H9 (cell line): ENCODE measurements around the gene CSMD2. TPM values are rescaled to one million over a fixed set of nuclear protein-coding genes. Genes with fewer than 3 reads are reported as not detected.

Experiments
- DNase-seq: peaks from one replicate; pipeline ENCODE4 v3.0.0-alpha.2; 2017
- H2AFZ ChIP-seq: one replicate; pipeline ENCODE4 v1.6.1; 2013; ENCODE audit warnings: mild to moderate bottlenecking, low read length, control low read depth, moderate library complexity
- H2AK5ac ChIP-seq: 2 replicates; pipeline ENCODE4 v1.6.1; 2013; ENCODE audit warnings: low read length, control low read depth, mixed read lengths; ENCODE audit not compliant: insufficient read length
- H2BK120ac ChIP-seq: one replicate; pipeline ENCODE4 v1.6.1; 2013; ENCODE audit warnings: low read depth, mild to moderate bottlenecking, low read length, control low read depth, inconsistent platforms; ENCODE audit not compliant: poor library complexity, severe bottlenecking
- H2BK12ac ChIP-seq: 2 replicates; pipeline ENCODE4 v1.6.1; 2013; ENCODE audit warnings: low read length, control low read depth, mixed read lengths, low read depth; ENCODE audit not compliant: insufficient read length
- H2BK15ac ChIP-seq: 2 replicates; pipeline ENCODE4 v1.6.1; 2013; ENCODE audit warnings: low read depth, low read length, control low read depth
- H2BK20ac ChIP-seq: one replicate; pipeline ENCODE4 v1.6.1; 2013; ENCODE audit warnings: low read depth, mild to moderate bottlenecking, low read length, control low read depth, inconsistent platforms; ENCODE audit not compliant: poor library complexity, severe bottlenecking
- H2BK5ac ChIP-seq: 2 replicates; pipeline ENCODE4 v1.6.1; 2013; ENCODE audit warnings: low read length, control low read depth, mixed read lengths; ENCODE audit not compliant: insufficient read length
- H3K14ac ChIP-seq: 2 replicates; pipeline ENCODE4 v1.6.1; 2013; ENCODE audit warnings: low read length, control low read depth; ENCODE audit not compliant: insufficient read depth
- H3K18ac ChIP-seq: 2 replicates; pipeline ENCODE4 v1.6.1; 2013; ENCODE audit warnings: low read depth, mild to moderate bottlenecking, mixed read lengths, low read length, control low read depth; ENCODE audit not compliant: insufficient read length
- H3K23ac ChIP-seq: 2 replicates; pipeline ENCODE4 v1.6.1; 2013; ENCODE audit warnings: low read length, control low read depth, mixed read lengths, low read depth; ENCODE audit not compliant: insufficient read length
- H3K23me2 ChIP-seq: 2 replicates; pipeline ENCODE4 v1.6.1; 2013; ENCODE audit warnings: low read depth, mild to moderate bottlenecking, mixed read lengths, low read length, control low read depth; ENCODE audit not compliant: insufficient read length, poor library complexity, severe bottlenecking
- H3K27ac ChIP-seq: 2 replicates; pipeline ENCODE4 v1.5.1; 2013; ENCODE audit warnings: low read length, control low read depth, mixed read lengths, low read depth; ENCODE audit not compliant: insufficient read length
- H3K27me3 ChIP-seq: 2 replicates; pipeline ENCODE4 v1.6.1; 2013; ENCODE audit warnings: low read length, control low read depth, inconsistent platforms; ENCODE audit not compliant: insufficient read depth
- H3K4ac ChIP-seq: 2 replicates; pipeline ENCODE4 v1.6.1; 2013; ENCODE audit warnings: low read depth, mild to moderate bottlenecking, control low read depth, inconsistent platforms, low read length, moderate library complexity
- H3K4me1 ChIP-seq: 2 replicates; pipeline ENCODE4 v1.6.1; 2013; ENCODE audit warnings: low read length, control low read depth, inconsistent platforms; ENCODE audit not compliant: insufficient read depth
- H3K4me2 ChIP-seq: 2 replicates; pipeline ENCODE4 v1.6.1; 2013; ENCODE audit warnings: low read length, control low read depth, mixed read lengths; ENCODE audit not compliant: insufficient read length, insufficient read depth
- H3K56ac ChIP-seq: 2 replicates; pipeline ENCODE4 v1.6.1; 2013; ENCODE audit warnings: low read depth, mild to moderate bottlenecking, mixed read lengths, low read length, control low read depth; ENCODE audit not compliant: insufficient read length
- H3K79me1 ChIP-seq: 2 replicates; pipeline ENCODE4 v1.6.1; 2013; ENCODE audit warnings: low read depth, mild to moderate bottlenecking, moderate library complexity, low read length, control low read depth, inconsistent platforms; ENCODE audit not compliant: insufficient read depth, poor library complexity, severe bottlenecking
- H3K79me2 ChIP-seq: 2 replicates; pipeline ENCODE4 v1.6.1; 2013; ENCODE audit warnings: low read length, control low read depth, inconsistent platforms; ENCODE audit not compliant: insufficient read depth
- H3K9ac ChIP-seq: 2 replicates; pipeline ENCODE4 v1.6.1; 2013; ENCODE audit warnings: low read length, control low read depth, mixed read lengths; ENCODE audit not compliant: insufficient read length; ENCODE audit errors: extremely low read depth
- H3K9me3 ChIP-seq: one replicate; pipeline ENCODE4 v1.6.1; 2013; ENCODE audit warnings: low read depth, low read length, inconsistent platforms; ENCODE audit not compliant: control insufficient read depth
- H3T11ph ChIP-seq: one replicate; pipeline ENCODE4 v1.6.1; 2013; ENCODE audit warnings: mild to moderate bottlenecking, low read length, control low read depth, inconsistent platforms
- H4K20me1 ChIP-seq: one replicate; pipeline ENCODE4 v1.6.1; 2013; ENCODE audit not compliant: control insufficient read depth, insufficient read length, insufficient read depth
- H4K5ac ChIP-seq: 2 replicates; pipeline ENCODE4 v1.6.1; 2013; ENCODE audit warnings: low read depth, mild to moderate bottlenecking, mixed read lengths, low read length, control low read depth; ENCODE audit not compliant: insufficient read length
- H4K8ac ChIP-seq: replicated peaks from 2 replicates; pipeline ENCODE4 v1.6.1; 2013; ENCODE audit warnings: low read length, control low read depth, mixed read lengths, low read depth; ENCODE audit not compliant: insufficient read length
- H4K91ac ChIP-seq: 2 replicates; pipeline ENCODE4 v1.6.1; 2013; ENCODE audit warnings: low read depth, mild to moderate bottlenecking, moderate library complexity, mixed read lengths, low read length, control low read depth; ENCODE audit not compliant: insufficient read length
- H3K27ac Mint-ChIP-seq, 3 experiments: 2 replicates in 2 of 3; 3 replicates in 1 of 3; pipeline ENCODE4 v1.8.0; 2020 to 2021; ENCODE audit warnings: mixed read lengths in 3 of 3, mild to moderate bottlenecking in 1 of 3, moderate library complexity in 1 of 3
- H3K27me3 Mint-ChIP-seq: 2 replicates; pipeline ENCODE4 v1.8.0; 2021; ENCODE audit warnings: low read depth, mild to moderate bottlenecking, moderate library complexity, mixed read lengths
- H3K36me3 Mint-ChIP-seq, 3 experiments: 2 replicates in 2 of 3; 3 replicates in 1 of 3; pipeline ENCODE4 v1.8.0; 2020 to 2021; ENCODE audit warnings: low read depth in 3 of 3, mixed read lengths in 3 of 3; ENCODE audit not compliant: insufficient read depth in 1 of 3
- H3K4me1 Mint-ChIP-seq, 2 experiments: 2 replicates each; pipeline ENCODE4 v1.8.0; 2020; ENCODE audit warnings: mixed read lengths in 2 of 2
- H3K4me3 Mint-ChIP-seq, 2 experiments: 2 replicates in 1 of 2; 3 replicates in 1 of 2; pipeline ENCODE4 v1.8.0; 2020 to 2021; ENCODE audit warnings: mild to moderate bottlenecking in 2 of 2, mixed read lengths in 2 of 2, moderate library complexity in 1 of 2
- H3K9me3 Mint-ChIP-seq, 2 experiments: 2 replicates in 1 of 2; 3 replicates in 1 of 2; pipeline ENCODE4 v1.8.0; 2020; ENCODE audit warnings: mild to moderate bottlenecking in 2 of 2, mixed read lengths in 2 of 2, moderate library complexity in 1 of 2
- CTCF ChIP-seq: fragments of 200-600 bp; sonication (generic); conservative IDR thresholded peaks from 3 replicates; pipeline ENCODE4 v1.8.0; 2021; ENCODE audit warnings: antibody characterized with exemption, mild to moderate bottlenecking
- WGBS: extraction: QIAGEN DNeasy Blood & Tissue Kit; methylation state at CpG from one replicate; pipeline ENCODE4 v1.1.7; 2013; ENCODE audit warnings: missing lambda C conversion rate, low lambda C conversion rate, mixed read lengths; ENCODE audit not compliant: insufficient read length; ENCODE audit errors: extremely low coverage; 5-methylcytosine and 5-hydroxymethylcytosine counted together
- total RNA-seq: library from RNA; stranded (reverse); gene quantifications from 2 replicates; pipeline ENCODE4 v1.2.1, GENCODE V29; 2021

Gene CSMD2
- total RNA-seq, 1 experiment from 2014 or later, result 6.4 TPM

GRCh38 chr1:33792216-33792615 lies 372.8 kb downstream of the CSMD2 start:
- no peaks in the 10 kb centered on the region for H3K4me1 ChIP-seq
- no peak overlapping the region for H3T11ph ChIP-seq
- H3K9ac ChIP-seq, result no peak overlapping the region
- H2BK15ac ChIP-seq, result no peak overlapping the region
- H2AFZ ChIP-seq, result no peak overlapping the region
- H4K91ac ChIP-seq, result no peak overlapping the region
- no peak overlapping the region for H3K23ac ChIP-seq
- no peak overlapping the region for H2BK20ac ChIP-seq
- H3K79me2 ChIP-seq, result no peaks in the 10 kb centered on the region
- H3K79me1 ChIP-seq, result no peaks in the 10 kb centered on the region
- no peak for DNase-seq
- Mint-ChIP-seq H3K4me3 (no peak overlapping the region), H3K9me3 (peaks cover 5 to 10% of the 10 kb centered on the region in 2 experiments), H3K27ac (no peak overlapping the region), H3K27me3 (peaks cover 1% of the 10 kb centered on the region), H3K36me3 (peaks cover 17 to 29% (median 23%) of the 10 kb centered on the region in 3 experiments), H3K4me1 (no peaks in the 10 kb centered on the region)
- WGBS, result no CpG with 5 or more reads among the region's 4 CpGs
- H3K27me3 ChIP-seq, result no peaks in the 10 kb centered on the region
- H4K8ac ChIP-seq, result no peak overlapping the region
- no peak overlapping the region for H3K4me2 ChIP-seq
- no peak overlapping the region for H4K5ac ChIP-seq
- TF ChIP-seq CTCF, result no peak
- no peak overlapping the region for H2AK5ac ChIP-seq
- H3K27ac ChIP-seq, result no peak overlapping the region
- no peak overlapping the region for H3K56ac ChIP-seq
- no peaks in the 10 kb centered on the region for H3K9me3 ChIP-seq
- H3K14ac ChIP-seq, result no peak overlapping the region
- no peak overlapping the region for H3K18ac ChIP-seq
- no peaks in the 10 kb centered on the region for H3K23me2 ChIP-seq
- no peak overlapping the region for H3K4ac ChIP-seq
- no peak overlapping the region for H2BK120ac ChIP-seq
- H2BK12ac ChIP-seq, result no peak overlapping the region
- no peak overlapping the region for H2BK5ac ChIP-seq
- no peaks in the 10 kb centered on the region for H4K20me1 ChIP-seq
